Upper lobe of left lung (tissue), 6 donors: ENCODE data around the gene MYO1F. TPM values are rescaled to one million over a fixed set of nuclear protein-coding genes. Genes with fewer than 3 reads are reported as not detected.
A peak's percentile ranks its signal among the peaks of the same experiment; 100 is the strongest.
"Not testable (repeated sequence)": the region's sequence is repeated elsewhere in the genome, so short reads cannot be mapped to it uniquely, and the experiment has no call there.

Source experiments
- ATAC-seq, 2 donors: fragments of 200-7000 bp; cut with Tn5 transposase; one replicate each; pipeline ENCODE4 v1.9.1; 2022; ENCODE audit warnings: mild to moderate bottlenecking in 2 of 2, moderate library complexity in 2 of 2; ENCODE audit not compliant: low FRiP score in 2 of 2
- DNase-seq, 2 donors: peaks; one replicate each; pipeline ENCODE4 v3.0.0-alpha.2; 2019 to 2020
- H3K27ac ChIP-seq, 4 donors: fragments of 200-600 bp; sonication (generic); one replicate each; pipeline ENCODE4 v1.5.1; 2016 to 2019
- H3K27me3 ChIP-seq, 4 donors: fragments of 200-600 bp; sonication (generic); one replicate each; pipeline ENCODE4 v1.5.1; 2017 to 2019
- H3K36me3 ChIP-seq, 4 donors: fragments of 200-600 bp; sonication (generic); one replicate each; pipeline ENCODE4 v1.5.1; 2016 to 2019
- H3K4me1 ChIP-seq, 4 donors: fragments of 200-600 bp; sonication (generic); one replicate each; pipeline ENCODE4 v1.5.1; 2018 to 2019
- H3K4me3 ChIP-seq, 4 donors: fragments of 200-600 bp; sonication (generic); one replicate each; pipeline ENCODE4 v1.5.1; 2017 to 2019; ENCODE audit warnings: mild to moderate bottlenecking in 2 of 4, moderate library complexity in 1 of 4
- H3K9me3 ChIP-seq, 4 donors: fragments of 200-600 bp; sonication (generic); one replicate each; pipeline ENCODE4 v1.5.1; 2018 to 2019
- CTCF ChIP-seq, 6 experiments: fragments of 450-650 bp in 4 of 6; fragments of 200-600 bp in 2 of 6; sonication (generic) in 2 of 6; IDR thresholded peaks; one replicate each; pipeline ENCODE4 v1.5.1; 2016 to 2019; ENCODE audit warnings: antibody characterized with exemption in 6 of 6
- EP300 ChIP-seq, 4 donors: sonication (generic); formaldehyde crosslinking; IDR thresholded peaks; one replicate each; pipeline ENCODE4 v1.5.1; 2017; ENCODE audit warnings: antibody characterized with exemption in 4 of 4, control low read depth in 2 of 4
- POLR2A ChIP-seq, 4 donors: fragments of 450-650 bp; IDR thresholded peaks; one replicate each; pipeline ENCODE4 v1.5.1; 2016 to 2017; ENCODE audit warnings: antibody characterized with exemption in 4 of 4, mild to moderate bottlenecking in 2 of 4
- POLR2AphosphoS5 ChIP-seq, 2 donors: sonication (generic); formaldehyde crosslinking; IDR thresholded peaks; one replicate each; pipeline ENCODE4 v1.5.1; 2017; ENCODE audit warnings: antibody characterized with exemption in 2 of 2
- WGBS, 2 donors: methylation state at CpG; one replicate each; pipeline ENCODE4 v1.1.5; 2017 to 2018; 5-methylcytosine and 5-hydroxymethylcytosine counted together
- total RNA-seq, 6 donors: library from RNA; depleted of rRNA in 4 of 6; stranded (reverse); fragments of >200 nt in 4 of 6; gene quantifications; one replicate each; pipeline versions ENCODE4 v1.1.0 to v1.2.1, GENCODE V29; 2016 to 2021
- donor health status: DM: no; HTN: no; CAD: no; lungs with moderate emphysema.
- donor health status: DM: no; HTN: yes; CAD: no; lungs with severe emphysema.

The MYO1F gene
- 100 to 1,000 TPM in 4 of 6 donors, 10 to 100 TPM in 2; 47.3 to 246 (median 127) TPM for total RNA-seq

GRCh38 chr19:8577247-8577646 is at the start of gene MYO1F:
Gene MYO1F (minus strand): TSS chr19:8577442. CDS start chr19:8577309, 133 bp downstream.
- Histone ChIP-seq H3K27ac (peak within 1 kb of the TSS; percentile 75 to 89 (median 81)), H3K36me3 (no peaks in the 10 kb centered on the region), H3K9me3 (no peaks in the 10 kb centered on the region), H3K27me3 (no peaks in the 10 kb centered on the region), H3K4me1 (peaks cover 28 to 61% (median 48%) of the 10 kb centered on the region in 4 donors), H3K4me3 (peak within 1 kb of the TSS; percentile 33 to 59 (median 48))
- ATAC-seq (peak; percentile 26 to 71), DNase-seq (peak in 1 of 2 donors; percentile 80)
- WGBS, 2 donors = 10 to 15% methylated on average over 4 to 6 of the region's 7 CpGs
- TF ChIP-seq POLR2AphosphoS5 (IDR thresholded peaks at IDR 0.05) (peak in 1 of 2 donors; percentile 54), POLR2A (IDR thresholded peaks at IDR 0.05) (peak in 1 of 4 donors; percentile 77), CTCF (IDR thresholded peaks at IDR 0.05) (no peak), EP300 (IDR thresholded peaks at IDR 0.05) (no peak)

GRCh38 chr19:8626842-8627241 is 49.6 kb upstream of the MYO1F start:
- H3K27ac ChIP-seq = no peak overlapping the region
- no peaks in the 10 kb centered on the region for H3K4me1 ChIP-seq
- no peaks in the 10 kb centered on the region for H3K36me3 ChIP-seq
- ATAC-seq (no peak), DNase-seq (no peak)
- H3K4me3 ChIP-seq = no peak overlapping the region
- TF ChIP-seq EP300 (IDR thresholded peaks at IDR 0.05) (no peak), POLR2A (IDR thresholded peaks at IDR 0.05) (no peak), CTCF (IDR thresholded peaks at IDR 0.05) (no peak)
- H3K9me3 ChIP-seq = peaks cover 0 to 6% (median 4%) of the 10 kb centered on the region in 4 donors
- 80 to 90% methylated on average over 8 of the region's 8 CpGs for WGBS, 2 donors
- no peaks in the 10 kb centered on the region for H3K27me3 ChIP-seq

GRCh38 chr19:8622886-8623285 is 45.6 kb upstream of the MYO1F start:
- WGBS, 2 donors = 55 to 64% methylated on average over 4 of the region's 4 CpGs
- DNase-seq, H3K36me3 ChIP-seq, ATAC-seq, H3K9me3 ChIP-seq, H3K4me3 ChIP-seq, H3K4me1 ChIP-seq, H3K27ac ChIP-seq, H3K27me3 ChIP-seq: not testable (repeated sequence)

- Histone ChIP-seq H3K9me3 (no peaks in the 10 kb centered on the region), H3K4me3 (no peak overlapping the region), H3K27ac (no peak overlapping the region), H3K4me1 (no peaks in the 10 kb centered on the region), H3K36me3 (no peaks in the 10 kb centered on the region), H3K27me3 (no peaks in the 10 kb centered on the region)
- no peak for ATAC-seq
- 65 to 72% methylated on average over 8 of the region's 8 CpGs for WGBS, 2 donors
- no peak for DNase-seq
- no peak for TF ChIP-seq POLR2A (IDR thresholded peaks at IDR 0.05)
- TF ChIP-seq POLR2AphosphoS5 (IDR thresholded peaks at IDR 0.05) = no peak
- no peak for TF ChIP-seq EP300 (IDR thresholded peaks at IDR 0.05)
- no peak for TF ChIP-seq CTCF (IDR thresholded peaks at IDR 0.05)
Observed at GRCh38 chr19:8618751-8619150, 41.5 kb upstream of the MYO1F start.

- Histone ChIP-seq H3K9me3 (no peaks in the 10 kb centered on the region), H3K4me1 (no peaks in the 10 kb centered on the region), H3K4me3 (no peak overlapping the region), H3K27me3 (no peaks in the 10 kb centered on the region), H3K27ac (no peak overlapping the region), H3K36me3 (no peaks in the 10 kb centered on the region)
- ATAC-seq (no peak), DNase-seq (no peak)
- 77 to 79% methylated on average over 4 of the region's 4 CpGs for WGBS, 2 donors
- TF ChIP-seq EP300 (IDR thresholded peaks at IDR 0.05) = no peak
- no peak for TF ChIP-seq POLR2AphosphoS5 (IDR thresholded peaks at IDR 0.05)
- no peak for TF ChIP-seq POLR2A (IDR thresholded peaks at IDR 0.05)
- no peak for TF ChIP-seq CTCF (IDR thresholded peaks at IDR 0.05)
Observed at GRCh38 chr19:8617984-8618383, 40.7 kb upstream of the MYO1F start.

GRCh38 chr19:8617325-8617724 is 40.1 kb upstream of the MYO1F start:
- not testable (repeated sequence) for H3K27ac ChIP-seq, DNase-seq, H3K4me1 ChIP-seq, H3K36me3 ChIP-seq, ATAC-seq, H3K4me3 ChIP-seq, H3K27me3 ChIP-seq, H3K9me3 ChIP-seq
- WGBS, 2 donors = 78 to 83% methylated on average over 12 to 15 of the region's 15 CpGs
